H1 (cell line): Measurements from ENCODE around the gene ZSCAN22. TPM values are rescaled to one million over a fixed set of nuclear protein-coding genes. Genes with fewer than 3 reads are reported as not detected.
"Not testable (repeated sequence)": the region's sequence is repeated elsewhere in the genome, so short reads cannot be mapped to it uniquely, and the experiment has no call there.

Source experiments
- CTCF ChIA-PET: fragments of 300-600 bp; sonication (Branson Sonifier 250); formaldehyde crosslinking; loops from one replicate; lab custom pipeline; 2021; ENCODE audit not compliant: partially characterized antibody; lab: Charles Lee
- POLR2A ChIA-PET: fragments of 300-600 bp; sonication (Branson Sonifier 250); formaldehyde crosslinking; loops from one replicate; lab custom pipeline; 2021; ENCODE audit warnings: inconsistent platforms; ENCODE audit not compliant: partially characterized antibody; lab: Charles Lee
- DNase-seq, 2 experiments: peaks; one replicate each; pipeline versions ENCODE4 v3.0.0 to v3.0.0-alpha.2; 2010 to 2022; ENCODE audit warnings: low spot score in 2 of 2, low read depth in 1 of 2, mixed read lengths in 1 of 2
- FAIRE-seq: peaks from 2 replicates; lab custom pipeline; 2011; peaks lifted over from hg19 to GRCh38; lab: Jason Lieb, UNC
- H2AFZ ChIP-seq: 2 replicates; pipeline ENCODE4 v1.8.1; 2012; ENCODE audit warnings: low read length, inconsistent platforms
- H2AK5ac ChIP-seq: 2 replicates; pipeline ENCODE4 v1.6.1; 2013; ENCODE audit warnings: low read depth, low read length
- H2BK120ac ChIP-seq: replicated peaks from 2 replicates; pipeline ENCODE3; 2013; ENCODE audit warnings: low read depth, low read length, inconsistent platforms
- H2BK12ac ChIP-seq: 2 replicates; pipeline ENCODE4 v1.6.1; 2013; ENCODE audit warnings: low read depth, low read length
- H2BK15ac ChIP-seq: 2 replicates; pipeline ENCODE4 v1.6.1; 2013; ENCODE audit warnings: low read length
- H2BK20ac ChIP-seq: 2 replicates; pipeline ENCODE4 v1.6.1; 2013; ENCODE audit warnings: low read length
- H2BK5ac ChIP-seq: 2 replicates; pipeline ENCODE4 v1.6.1; 2013; ENCODE audit warnings: low read depth, low read length
- H3K14ac ChIP-seq: 2 replicates; pipeline ENCODE4 v1.6.1; 2013; ENCODE audit warnings: inconsistent platforms; ENCODE audit not compliant: insufficient read length
- H3K18ac ChIP-seq: 2 replicates; pipeline ENCODE4 v1.6.1; 2013; ENCODE audit warnings: low read length; ENCODE audit errors: extremely low read depth
- H3K23ac ChIP-seq: 2 replicates; pipeline ENCODE4 v1.6.1; 2013; ENCODE audit warnings: inconsistent platforms; ENCODE audit not compliant: insufficient read length
- H3K23me2 ChIP-seq: 2 replicates; pipeline ENCODE4 v1.6.1; 2013; ENCODE audit warnings: low read depth, low read length
- H3K27ac ChIP-seq: 2 replicates; pipeline ENCODE4 v1.6.1; 2011; ENCODE audit warnings: low read depth, low read length, inconsistent platforms
- H3K27me3 ChIP-seq, 4 experiments: replicated peaks in 1 of 4; 1 replicate in 1 of 4; 2 replicates in 3 of 4; pipeline versions ENCODE4 v1.6.1 to v1.8.1; 2011 to 2013; ENCODE audit warnings: low read length in 3 of 4, mild to moderate bottlenecking in 3 of 4, inconsistent platforms in 2 of 4, mixed read lengths in 2 of 4, moderate library complexity in 1 of 4; ENCODE audit not compliant: control insufficient read depth in 3 of 4, insufficient read depth in 3 of 4; ENCODE audit errors: extremely low read depth in 1 of 4
- H3K36me3 ChIP-seq, 4 experiments: 2 replicates each; pipeline versions ENCODE4 v1.6.1 to v1.8.1; 2011 to 2013; ENCODE audit warnings: mild to moderate bottlenecking in 4 of 4, low read length in 3 of 4, moderate library complexity in 2 of 4, control low read depth in 1 of 4, inconsistent platforms in 1 of 4; ENCODE audit not compliant: insufficient read depth in 4 of 4, control insufficient read depth in 2 of 4
- H3K4ac ChIP-seq: replicated peaks from 2 replicates; pipeline ENCODE3; 2013; ENCODE audit warnings: low read length, low read depth, mixed read lengths, inconsistent platforms; ENCODE audit not compliant: insufficient read length
- H3K4me1 ChIP-seq, 4 experiments: replicated peaks in 1 of 4; 1 replicate in 1 of 4; 2 replicates in 3 of 4; pipeline versions ENCODE4 v1.6.1 to v1.8.1; 2011 to 2013; ENCODE audit warnings: low read length in 3 of 4, inconsistent platforms in 2 of 4, mixed read lengths in 1 of 4; ENCODE audit not compliant: insufficient read depth in 4 of 4, control insufficient read depth in 3 of 4
- H3K4me2 ChIP-seq, 2 experiments: 2 replicates each; pipeline versions ENCODE4 v1.6.1 to v1.8.1; 2011 to 2013; ENCODE audit warnings: low read depth in 2 of 2, low read length in 2 of 2, control low read depth in 1 of 2, inconsistent platforms in 1 of 2, mild to moderate bottlenecking in 1 of 2; ENCODE audit not compliant: insufficient read depth in 1 of 2
- H3K4me3 ChIP-seq, 4 experiments: fragments of 200-600, 300-600 bp in 1 of 4; sonication (generic), shearing (Covaris generic), sonication (Bioruptor Twin) in 1 of 4; 2 replicates each; pipeline versions ENCODE4 v1.5.1 to v1.8.1; 2011 to 2016; ENCODE audit warnings: low read length in 4 of 4, low read depth in 3 of 4, control low read depth in 2 of 4, inconsistent platforms in 2 of 4, mild to moderate bottlenecking in 2 of 4, mixed read lengths in 1 of 4, moderate library complexity in 1 of 4; ENCODE audit not compliant: insufficient read depth in 2 of 4; ENCODE audit errors: extremely low read depth in 1 of 4
- H3K56ac ChIP-seq: replicated peaks from 2 replicates; pipeline ENCODE3; 2013; ENCODE audit warnings: low read depth, mild to moderate bottlenecking, mixed read lengths, low read length, inconsistent platforms; ENCODE audit not compliant: insufficient read length
- H3K79me1 ChIP-seq: 2 replicates; pipeline ENCODE4 v1.6.1; 2013; ENCODE audit warnings: low read depth, low read length, control low read depth
- H3K79me2 ChIP-seq, 2 experiments: 2 replicates each; pipeline versions ENCODE4 v1.6.1 to v1.8.1; 2012 to 2013; ENCODE audit warnings: low read length in 2 of 2, mild to moderate bottlenecking in 2 of 2, inconsistent platforms in 1 of 2; ENCODE audit not compliant: insufficient read depth in 2 of 2, control insufficient read depth in 1 of 2
- H3K9ac ChIP-seq, 4 experiments: replicated peaks in 1 of 4; 1 replicate in 1 of 4; 2 replicates in 3 of 4; pipeline versions ENCODE4 v1.6.1 to v1.8.1; 2011 to 2013; ENCODE audit warnings: low read depth in 3 of 4, low read length in 3 of 4, control low read depth in 2 of 4, mild to moderate bottlenecking in 2 of 4, moderate library complexity in 2 of 4, inconsistent platforms in 1 of 4; ENCODE audit errors: extremely low read depth in 1 of 4
- H3K9me3 ChIP-seq, 2 experiments: 2 replicates each; pipeline versions ENCODE4 v1.6.1 to v1.8.1; 2012 to 2013; ENCODE audit warnings: mild to moderate bottlenecking in 2 of 2, moderate library complexity in 2 of 2, control low read depth in 1 of 2, inconsistent platforms in 1 of 2, low read depth in 1 of 2, low read length in 1 of 2, mixed read lengths in 1 of 2; ENCODE audit not compliant: insufficient read depth in 2 of 2
- H4K20me1 ChIP-seq, 2 experiments: replicated peaks in 1 of 2; 2 replicates each; pipeline versions ENCODE3 to v1.8.1; 2011 to 2013; ENCODE audit warnings: inconsistent platforms in 2 of 2, low read length in 2 of 2, mild to moderate bottlenecking in 1 of 2; ENCODE audit not compliant: insufficient read depth in 2 of 2, control insufficient read depth in 1 of 2
- H4K5ac ChIP-seq: 2 replicates; pipeline ENCODE4 v1.6.1; 2013; ENCODE audit warnings: low read length, low read depth, mixed read lengths, inconsistent platforms; ENCODE audit not compliant: insufficient read length
- H4K8ac ChIP-seq: 2 replicates; pipeline ENCODE4 v1.8.0; 2013; ENCODE audit warnings: mild to moderate bottlenecking, moderate library complexity, low read length, inconsistent platforms; ENCODE audit not compliant: insufficient read depth; ENCODE audit errors: extremely low read depth
- H4K91ac ChIP-seq: replicated peaks from 2 replicates; pipeline ENCODE3; 2013; ENCODE audit warnings: low read length, mixed read lengths, inconsistent platforms; ENCODE audit not compliant: insufficient read length
- RAD21 ChIP-seq, 2 experiments: IDR thresholded peaks in 1 of 2; conservative IDR thresholded peaks in 1 of 2; 2 replicates each; pipeline ENCODE4 v1.6.1; 2011; ENCODE audit warnings: low read depth in 2 of 2, low read length in 2 of 2, improper control_type of control experiment in 1 of 2, inconsistent platforms in 1 of 2, mild to moderate bottlenecking in 1 of 2, moderate library complexity in 1 of 2
- WGBS, 2 experiments: shearing (Covaris generic) in 1 of 2; methylation state at CpG; one replicate each; pipeline versions ENCODE4 v1.1.6 to v1.1.7; 2013 to 2015; ENCODE audit warnings: low lambda C conversion rate in 2 of 2, mixed read lengths in 2 of 2, inconsistent platforms in 1 of 2, low coverage in 1 of 2, missing lambda C conversion rate in 1 of 2; ENCODE audit not compliant: insufficient replicate concordance in 2 of 2, insufficient coverage in 1 of 2, insufficient read length in 1 of 2; ENCODE audit errors: extremely low coverage in 1 of 2, missing lambda C conversion rate in 1 of 2; 5-methylcytosine and 5-hydroxymethylcytosine counted together
- polyA plus RNA-seq, 7 experiments: library from polyadenylated mRNA; depleted of rRNA in 3 of 7; stranded (reverse) in 5 of 7; unstranded in 2 of 7; fragments of >200 nt in 5 of 7; fragments of 200-250 nt in 2 of 7; gene quantifications; 1 replicate in 5 of 7; 2 replicates in 1 of 7; 4 replicates in 1 of 7; pipeline versions ENCODE4 v1.2.1 to v1.2.3, GENCODE V29; 2011 to 2013; ENCODE audit warnings: missing spikeins in 2 of 7, mixed read lengths in 2 of 7
- total RNA-seq: library from RNA; stranded (reverse); fragmentation: NEBNext Ultra II Directional; extraction: Animal tissue kit (Norgen Biotek cat#: 25700); gene quantifications from 2 replicates; pipeline ENCODE4 v1.2.1, GENCODE V29; 2021
- TF ChIP-seq, protein P1 (sequence below), 3 experiments: IDR thresholded peaks; 1 replicate in 2 of 3; 2 replicates in 1 of 3; pipeline versions ENCODE4 v1.5.1 to v1.6.1; 2011; ENCODE audit warnings: low read length in 3 of 3, mild to moderate bottlenecking in 3 of 3, inconsistent platforms in 2 of 3, low read depth in 1 of 3, moderate library complexity in 1 of 3; ENCODE audit not compliant: insufficient read depth in 1 of 3; ENCODE audit errors: control extremely low read depth in 1 of 3

Gene ZSCAN22
- total and polyA plus RNA-seq, 2 of the 8 experiments (the other 6 are each of a cell fraction or from before 2014, with no cell fraction given), result 3.2 to 3.3 TPM

DNA sequence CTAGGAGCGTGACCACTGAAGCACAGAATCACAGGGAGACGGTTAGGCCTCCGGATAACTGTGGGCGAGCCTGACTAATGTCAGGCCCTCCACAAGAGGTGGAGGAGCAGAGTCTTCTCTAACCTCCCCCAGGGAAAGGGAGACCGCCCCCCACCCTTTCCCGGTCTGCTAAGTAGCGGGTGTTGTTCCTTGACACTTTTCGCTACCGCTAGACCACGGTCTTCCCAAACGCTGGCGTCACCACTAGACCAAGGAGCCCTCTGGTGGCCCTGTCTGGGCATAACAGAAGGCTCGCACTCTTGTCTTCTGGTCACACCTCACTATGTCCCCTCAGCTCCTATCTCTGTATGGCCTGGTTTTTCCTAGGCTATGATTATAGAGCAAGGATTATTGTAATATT, 16.1 kb upstream of the ZSCAN22 start:
- not testable (repeated sequence) for H3K4me3 ChIP-seq, H2BK5ac ChIP-seq, H3K27me3 ChIP-seq, H3K23me2 ChIP-seq, H3K9ac ChIP-seq, H2AFZ ChIP-seq, H3K14ac ChIP-seq, H4K20me1 ChIP-seq, H4K8ac ChIP-seq, H2BK15ac ChIP-seq, FAIRE-seq, H4K91ac ChIP-seq, H3K79me2 ChIP-seq, H2BK12ac ChIP-seq, H3K4me1 ChIP-seq, H4K5ac ChIP-seq, H3K56ac ChIP-seq, H3K18ac ChIP-seq, H3K4ac ChIP-seq, H3K4me2 ChIP-seq, H2BK20ac ChIP-seq, H3K27ac ChIP-seq, H2AK5ac ChIP-seq, H3K23ac ChIP-seq, H3K9me3 ChIP-seq, H3K79me1 ChIP-seq, H2BK120ac ChIP-seq
- CTCF ChIA-PET, result interaction anchor here (0.9 to 2.3 kb wide), 7 partner anchors 10 to 209 kb away, joined by 3 to 9 read pairs (median 5); partner anchors contain the start of gene ZBTB45
- peak; percentile 19 to 87 for DNase-seq
- peaks cover 9 to 48% (median 36%) of the 10 kb centered on the region in 4 experiments for H3K36me3 ChIP-seq
- WGBS, 2 experiments, result 46% methylated on average over 13 of the region's 13 CpGs; no CpG with 5 or more reads in 1 of the 2 experiments
- peak; percentile 24 to 36; a peak in 3 of 4 replicates for TF ChIP-seq RAD21 (IDR thresholded peaks at IDR 0.05 in 1 of 2, conservative IDR thresholded peaks at IDR 0.05 in 1 of 2; ENCODE audit: low read depth in 2 of 2, low read length in 2 of 2)
- TF ChIP-seq, protein P1, sequence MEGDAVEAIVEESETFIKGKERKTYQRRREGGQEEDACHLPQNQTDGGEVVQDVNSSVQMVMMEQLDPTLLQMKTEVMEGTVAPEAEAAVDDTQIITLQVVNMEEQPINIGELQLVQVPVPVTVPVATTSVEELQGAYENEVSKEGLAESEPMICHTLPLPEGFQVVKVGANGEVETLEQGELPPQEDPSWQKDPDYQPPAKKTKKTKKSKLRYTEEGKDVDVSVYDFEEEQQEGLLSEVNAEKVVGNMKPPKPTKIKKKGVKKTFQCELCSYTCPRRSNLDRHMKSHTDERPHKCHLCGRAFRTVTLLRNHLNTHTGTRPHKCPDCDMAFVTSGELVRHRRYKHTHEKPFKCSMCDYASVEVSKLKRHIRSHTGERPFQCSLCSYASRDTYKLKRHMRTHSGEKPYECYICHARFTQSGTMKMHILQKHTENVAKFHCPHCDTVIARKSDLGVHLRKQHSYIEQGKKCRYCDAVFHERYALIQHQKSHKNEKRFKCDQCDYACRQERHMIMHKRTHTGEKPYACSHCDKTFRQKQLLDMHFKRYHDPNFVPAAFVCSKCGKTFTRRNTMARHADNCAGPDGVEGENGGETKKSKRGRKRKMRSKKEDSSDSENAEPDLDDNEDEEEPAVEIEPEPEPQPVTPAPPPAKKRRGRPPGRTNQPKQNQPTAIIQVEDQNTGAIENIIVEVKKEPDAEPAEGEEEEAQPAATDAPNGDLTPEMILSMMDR (IDR thresholded peaks at IDR 0.05; ENCODE audit: control extremely low read depth in 1 of 3, insufficient read depth in 1 of 3, low read depth in 1 of 3, low read length in 3 of 3), result peak; percentile 3 to 30 (median 23)
- POLR2A ChIA-PET, result interaction anchor here (0.9 to 1.8 kb wide), 2 partner anchors 9 to 78 kb away, joined by 4 to 5 read pairs; no protein-coding TSS in a partner anchor
